GM04503 (cell line): ENCODE data around the gene CLHC1.
"Not testable (repeated sequence)": the region's sequence is repeated elsewhere in the genome, so short reads cannot be mapped to it uniquely, and the experiment has no call there.

Source experiments
- DNase-seq: peaks from one replicate; pipeline ENCODE4 v3.0.0-alpha.2; 2012; ENCODE audit warnings: low read depth

Gene CLHC1

DNA sequence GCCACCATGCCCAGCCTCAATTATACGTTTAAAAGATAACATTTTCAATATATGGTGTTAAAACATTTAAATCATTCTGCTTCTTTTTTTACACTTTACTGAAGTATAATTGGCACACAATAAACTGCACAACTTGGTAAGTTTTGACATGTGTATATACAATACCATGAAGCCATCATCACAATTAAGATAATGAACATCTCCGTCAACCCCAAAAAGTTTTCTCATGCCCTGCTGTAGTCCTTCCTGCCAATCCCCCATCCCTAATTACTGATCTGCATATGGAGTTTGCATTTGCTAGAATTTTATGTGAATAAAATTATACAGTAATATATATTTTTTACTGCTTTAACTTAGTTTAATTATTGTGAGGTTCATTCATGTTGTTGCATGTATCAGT, 96.6 kb downstream of the CLHC1 start:
- no peak for DNase-seq

DNA sequence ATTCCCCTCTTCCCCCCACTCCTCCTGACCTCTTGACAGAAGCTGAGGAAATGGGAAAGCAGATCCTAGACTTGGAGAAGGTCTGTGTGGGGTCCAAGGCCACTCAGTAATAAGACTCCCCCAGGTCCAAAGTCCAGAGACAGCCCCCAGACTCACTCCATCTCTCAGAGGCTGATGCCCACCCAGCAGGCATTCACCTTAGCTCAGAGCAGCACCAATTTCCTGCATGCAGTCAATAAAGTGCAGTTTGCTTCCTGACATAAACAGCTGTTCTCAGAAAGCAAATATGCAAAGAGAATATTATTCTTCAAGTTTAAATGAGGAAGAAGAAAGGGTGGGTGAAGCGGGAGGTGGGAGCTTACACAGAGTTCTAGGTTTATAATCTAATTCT, 97.8 kb downstream of the CLHC1 start:
- no peak for DNase-seq

DNA sequence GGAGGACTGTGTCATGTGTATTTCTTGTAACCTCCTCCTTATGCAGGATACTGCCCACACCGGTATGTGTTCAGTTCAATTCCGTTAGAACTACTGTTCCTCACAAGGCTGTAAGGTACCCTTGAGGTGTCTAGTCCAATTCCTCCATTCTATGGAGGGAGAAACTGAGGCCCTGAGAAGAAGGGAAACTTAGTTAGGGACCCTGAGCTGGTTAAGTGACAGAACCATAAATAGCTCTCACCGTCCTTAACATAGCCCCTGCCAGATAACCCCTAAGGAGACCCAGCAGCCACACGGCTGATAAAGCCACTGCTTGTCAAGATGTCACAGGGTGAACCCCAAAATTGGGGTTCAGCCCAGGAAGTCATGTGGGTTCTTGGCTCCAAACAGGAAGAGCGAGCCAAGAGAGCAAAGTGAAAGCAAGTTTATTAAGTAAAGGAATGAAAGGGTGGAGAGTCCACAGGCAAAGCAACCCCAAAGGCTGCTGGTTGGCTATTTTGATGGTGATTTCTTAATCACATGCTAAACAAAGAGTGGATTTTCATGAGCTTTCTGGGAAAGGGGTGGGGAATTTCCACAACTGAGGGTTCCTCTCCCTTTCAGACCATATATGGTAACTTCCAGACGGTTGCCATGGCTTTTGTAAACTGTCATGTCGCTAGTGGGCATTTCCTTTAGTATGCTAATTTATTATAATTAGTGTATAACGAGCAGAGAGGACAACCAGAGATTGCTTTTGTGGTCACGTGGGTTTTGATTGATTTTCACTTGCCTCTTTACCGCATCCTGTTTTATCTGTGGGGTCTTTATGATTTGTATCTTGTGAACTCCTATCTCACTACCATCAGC, 98.4 kb downstream of the CLHC1 start:
- DNase-seq, result peak; percentile 91

DNA sequence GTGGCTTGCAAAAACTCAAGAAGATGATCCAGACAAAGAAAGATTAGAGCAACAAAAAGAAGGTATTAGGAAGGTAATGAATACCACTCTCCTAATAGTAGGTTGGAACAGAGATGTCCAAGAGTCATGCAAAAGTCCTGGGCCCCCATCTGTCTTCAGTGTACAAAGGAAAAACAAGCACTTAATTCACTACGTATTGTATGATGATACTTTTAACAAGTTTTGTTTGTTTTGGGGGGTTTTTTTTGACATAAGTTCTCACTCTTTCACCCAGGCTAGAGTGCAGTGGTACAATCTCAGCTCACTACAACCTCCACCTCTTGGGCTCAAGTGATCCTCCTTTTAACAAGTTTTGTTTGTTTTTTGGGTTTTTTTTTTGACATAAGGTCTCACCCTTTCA, 101.2 kb downstream of the CLHC1 start:
- no peak for DNase-seq

DNA sequence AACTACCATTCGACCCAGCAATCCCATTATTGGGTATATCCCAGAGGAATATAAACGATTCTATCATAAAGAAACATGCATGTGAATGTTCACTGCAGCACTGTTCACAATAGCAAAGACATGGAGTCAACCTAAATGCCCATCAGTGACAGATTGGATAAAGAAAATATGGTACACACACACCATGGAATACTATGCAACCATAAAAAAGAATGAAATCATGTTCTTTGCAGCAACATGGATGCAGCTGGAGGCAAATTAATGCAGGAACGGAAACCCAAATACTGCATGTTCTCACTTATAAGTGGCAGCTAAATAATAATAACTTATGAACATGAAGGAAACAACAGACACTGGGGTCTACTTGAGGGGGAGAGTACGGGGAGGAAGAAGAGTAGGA, 105.5 kb downstream of the CLHC1 start:
- DNase-seq, result not testable (repeated sequence)
